ENCODE data around the gene TCEA2.

Gene TCEA2

DNA sequence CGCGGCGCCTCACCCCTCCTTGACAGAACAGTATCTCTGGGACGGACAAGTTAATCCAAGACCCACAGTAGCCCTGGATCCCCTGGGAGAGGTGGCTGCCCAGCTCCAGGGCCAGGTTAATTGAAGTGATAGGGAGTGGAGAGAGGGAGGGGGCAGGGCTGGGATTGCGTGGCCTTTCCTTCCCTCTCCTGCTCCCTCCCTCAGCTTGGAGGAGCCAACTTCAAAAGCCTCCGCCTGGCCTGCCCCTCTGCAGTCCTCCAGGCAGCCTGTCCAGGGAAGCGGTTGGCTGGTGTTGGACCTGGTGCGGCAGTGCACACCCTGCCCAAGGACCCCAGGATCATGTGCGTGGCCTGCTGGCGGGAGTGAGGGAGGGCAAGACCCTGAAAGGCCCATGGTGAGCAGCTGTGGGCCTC, 27.1 kb upstream of the TCEA2 start, which contains the start of gene C20orf204:
TSS of gene C20orf204 (plus strand) at position 250 of the 413 bp plus-strand sequence. CDS start at position 392, 142 bp downstream.
- no peak for DNase-seq

DNA sequence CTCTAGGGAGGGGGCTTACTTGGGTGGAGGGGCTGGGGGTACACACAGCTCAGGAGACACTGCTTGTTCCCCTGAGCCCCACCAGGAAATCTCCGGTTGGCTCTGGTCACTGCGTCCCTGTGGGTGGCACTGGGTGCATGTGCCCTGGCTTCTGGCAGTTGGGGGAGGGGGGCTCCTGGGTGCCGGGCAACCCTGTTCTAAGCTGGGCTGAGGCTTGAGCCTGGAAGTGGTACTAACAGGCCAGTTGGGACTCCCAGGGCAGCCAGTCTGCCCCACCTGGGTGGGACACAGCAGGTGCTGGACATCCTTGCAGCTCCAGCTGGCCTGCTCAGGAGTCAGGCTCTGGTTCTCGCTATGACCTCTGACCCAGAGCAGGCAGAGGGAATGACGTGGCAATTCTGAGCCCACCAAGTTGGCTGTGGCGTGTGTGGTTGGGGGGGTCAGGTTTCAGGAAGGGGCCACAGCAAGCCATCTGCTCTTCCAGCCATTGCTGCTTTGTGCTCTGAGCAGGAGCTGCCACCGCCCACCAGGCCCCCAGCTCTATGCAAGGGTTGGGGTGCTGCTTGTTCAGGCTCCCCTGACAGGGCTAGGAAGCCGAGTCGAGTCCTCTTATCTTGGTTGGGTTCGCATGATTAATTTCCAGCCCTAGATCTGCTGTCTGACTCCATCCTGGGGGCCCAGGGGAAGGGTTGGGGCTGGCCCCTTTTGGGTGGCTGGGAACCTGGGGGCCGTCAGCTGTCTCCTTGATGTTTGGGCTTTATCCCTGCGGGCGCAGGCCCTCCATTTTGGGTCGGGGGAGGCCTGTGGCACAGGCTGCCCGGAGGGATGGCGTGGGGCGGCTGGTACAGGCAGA, 26.4 kb upstream of the TCEA2 start:
- no peak for DNase-seq

DNA sequence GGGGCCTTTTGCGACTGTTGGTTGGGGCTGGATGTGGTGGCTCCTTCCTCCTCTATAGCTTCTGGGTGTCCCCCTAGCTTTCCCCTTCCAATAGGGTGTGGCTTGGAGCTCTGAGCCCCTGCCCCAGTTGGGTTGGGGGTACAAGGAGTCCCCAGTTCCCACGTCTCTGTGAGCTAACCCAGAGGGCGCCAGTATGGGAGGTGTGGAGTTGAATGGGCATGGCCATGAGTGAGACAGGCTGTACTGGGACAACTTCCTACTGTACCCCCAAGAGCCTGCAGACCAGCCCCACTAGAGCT, 25.9 kb upstream of the TCEA2 start:
- DNase-seq, result no peak

DNA sequence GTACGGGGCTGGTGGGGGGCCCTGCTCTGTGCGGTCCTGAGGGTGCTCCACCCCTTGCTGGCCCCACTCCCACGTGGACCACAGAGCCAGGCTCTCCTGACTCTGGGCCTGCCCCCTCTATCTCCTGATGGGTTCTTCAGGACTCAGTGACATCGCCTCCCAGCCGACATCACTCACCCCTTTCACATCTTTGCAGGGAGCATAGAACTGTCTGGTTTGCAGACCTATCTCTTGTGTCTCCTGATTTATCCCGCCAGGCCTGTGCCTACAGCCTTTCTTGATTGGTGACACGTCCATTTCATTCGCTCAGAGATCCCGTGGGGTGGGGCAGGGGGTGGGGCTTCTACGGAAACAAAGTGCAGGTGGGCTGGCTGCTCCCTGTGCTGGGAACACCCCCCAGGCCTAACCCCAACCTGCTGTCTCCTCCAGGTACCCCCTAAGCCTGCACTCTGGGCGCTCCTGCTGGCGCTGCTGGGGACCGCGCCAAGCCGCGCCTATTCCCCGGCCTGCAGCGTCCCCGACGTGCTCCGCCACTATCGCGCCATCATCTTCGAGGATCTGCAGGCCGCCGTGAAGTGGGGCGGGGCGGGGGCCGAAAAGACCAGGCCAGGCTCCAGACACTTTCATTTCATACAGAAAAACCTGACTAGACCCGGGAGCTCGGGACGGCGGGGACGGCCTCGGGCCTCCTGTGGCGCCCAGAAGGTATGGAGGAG, 25.3 kb upstream of the TCEA2 start:
- DNase-seq, result peak in 1 of 3 experiments; percentile 60

DNA sequence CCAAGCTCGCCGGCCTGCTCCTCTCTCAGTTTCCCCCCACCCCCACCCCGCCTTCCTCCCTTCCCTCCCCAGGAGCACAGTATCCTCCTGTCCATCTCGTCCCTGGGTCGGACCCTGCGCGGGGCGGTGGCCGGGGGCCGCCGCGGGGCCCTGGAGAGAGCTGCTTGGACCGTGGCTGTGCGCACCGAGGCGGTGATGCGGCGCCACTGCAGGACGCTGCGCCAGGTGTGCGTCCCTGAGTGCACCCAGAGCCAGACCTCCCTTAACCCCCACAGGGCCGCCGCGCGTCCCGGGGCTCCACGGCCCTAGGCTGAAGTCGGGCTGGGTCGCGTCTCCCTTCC, 24.8 kb upstream of the TCEA2 start:
- peak; percentile 37 to 89 (median 78) for DNase-seq

DNA sequence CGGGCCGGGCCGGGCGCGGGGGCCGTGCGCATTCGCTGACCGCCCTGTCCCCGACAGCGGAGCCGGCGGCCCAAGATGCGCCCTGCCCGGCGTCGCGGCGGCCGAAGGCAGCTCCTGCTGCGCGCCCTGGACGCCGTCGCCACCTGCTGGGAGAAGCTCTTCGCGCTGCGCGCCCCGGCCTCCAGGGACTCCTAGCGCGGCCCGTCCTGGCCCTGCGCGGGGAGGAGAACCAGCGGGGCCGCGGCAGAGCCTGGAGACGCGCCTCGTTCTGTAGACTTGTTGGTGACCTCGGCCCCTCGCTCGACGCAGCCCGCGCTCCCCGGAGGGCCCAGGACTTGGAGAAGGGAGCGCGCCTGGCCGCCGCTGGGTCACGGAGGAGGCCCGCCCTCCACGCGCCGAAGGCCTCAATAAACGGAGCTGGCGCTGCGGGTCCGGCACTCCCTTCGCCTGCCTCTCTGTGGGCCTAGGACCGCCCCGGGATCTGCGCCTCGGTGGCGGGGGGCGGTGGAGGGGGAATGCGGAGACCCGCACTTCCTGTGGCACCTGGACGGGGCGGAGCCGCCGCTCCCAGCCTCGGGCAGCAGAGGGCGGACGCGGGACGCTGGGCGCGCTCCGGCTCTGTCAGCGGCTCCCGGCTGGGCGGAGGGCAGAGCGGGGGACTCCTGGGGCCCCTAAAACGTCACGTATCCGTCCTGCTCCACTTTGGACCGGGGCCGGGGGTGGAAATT, 24.3 kb upstream of the TCEA2 start:
- peak; percentile 51 to 89 (median 83) for DNase-seq

DNA sequence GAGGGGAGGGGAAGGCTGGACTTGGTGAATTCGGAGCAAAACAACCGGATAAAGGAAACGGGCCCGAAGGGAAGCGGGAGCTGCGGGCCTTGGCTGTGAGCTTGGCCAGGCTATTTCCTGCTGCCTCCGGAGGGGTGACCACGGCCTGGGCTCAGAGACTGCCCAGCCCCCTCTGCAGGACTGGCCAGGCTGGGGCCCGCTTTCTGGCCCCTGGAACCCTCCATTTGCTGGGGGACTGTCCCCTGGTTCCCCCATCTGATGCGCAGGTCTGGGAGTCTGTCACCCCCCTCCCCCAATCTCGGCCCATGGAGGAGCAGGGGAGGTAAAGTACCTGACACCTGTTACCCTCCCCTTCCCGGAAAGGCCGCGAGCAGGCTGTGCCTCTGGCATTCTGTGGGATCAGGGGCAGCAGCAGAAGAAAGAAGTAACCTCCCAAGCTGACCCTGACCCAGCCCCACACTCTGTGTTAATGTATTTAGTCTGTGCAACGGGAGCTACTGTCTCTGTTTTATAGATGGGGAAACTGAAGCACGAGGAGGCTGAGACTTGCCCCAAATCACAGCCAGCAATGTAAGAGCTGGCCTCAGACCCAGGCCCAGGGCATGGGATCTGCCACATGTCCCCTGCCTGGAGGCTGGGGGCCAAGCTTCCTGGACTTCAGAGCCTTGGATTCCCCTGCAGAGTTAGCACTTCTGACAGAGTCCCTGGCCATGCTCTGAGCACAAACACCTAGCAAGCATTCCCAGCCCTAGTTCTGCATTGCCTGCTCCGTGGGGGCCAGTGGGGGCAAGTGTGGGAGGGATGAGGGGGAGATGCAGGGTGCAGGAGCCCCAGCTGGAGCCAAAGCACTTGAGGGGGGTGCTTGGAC, 23.5 kb upstream of the TCEA2 start:
- no peak for DNase-seq

DNA sequence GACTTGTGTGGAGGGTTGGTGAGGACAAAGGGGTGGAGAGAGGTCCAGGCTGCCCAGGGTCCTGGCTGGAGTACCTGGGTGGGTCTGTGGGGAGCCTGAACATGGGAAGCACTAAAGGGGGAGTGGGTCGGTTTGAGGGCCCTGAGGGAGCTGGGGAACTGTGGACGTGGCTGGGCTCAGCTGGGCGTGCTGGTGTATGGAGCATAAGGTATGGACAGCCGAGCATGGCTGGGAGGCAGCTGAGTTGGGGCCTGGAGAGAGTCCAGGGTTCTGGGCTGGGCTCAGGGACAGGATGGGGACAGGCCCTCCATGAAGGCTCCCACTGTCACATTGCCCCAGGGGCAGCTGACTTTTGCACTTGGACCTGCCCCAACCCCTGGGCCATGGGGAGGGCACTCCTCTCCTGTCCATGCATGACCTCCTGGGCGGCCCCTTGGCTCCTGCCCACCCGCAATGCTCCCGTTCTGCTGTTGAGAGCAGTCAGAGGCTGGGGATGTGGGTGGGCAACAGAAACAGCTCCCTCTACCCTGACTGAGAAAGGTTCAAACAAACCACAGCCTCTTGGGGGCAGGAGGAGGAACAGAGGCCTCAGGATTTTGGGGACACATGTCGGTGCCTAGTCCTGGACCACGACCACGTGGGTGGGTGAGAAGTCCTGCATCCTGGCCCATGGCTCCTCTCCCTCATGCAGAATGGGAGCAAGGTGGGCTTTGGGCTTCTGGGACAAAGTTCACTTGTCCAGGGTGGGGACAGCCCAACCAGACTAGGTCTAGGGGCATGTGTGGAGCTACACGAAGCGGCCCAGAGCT, 22.6 kb upstream of the TCEA2 start:
- no peak for DNase-seq

DNA sequence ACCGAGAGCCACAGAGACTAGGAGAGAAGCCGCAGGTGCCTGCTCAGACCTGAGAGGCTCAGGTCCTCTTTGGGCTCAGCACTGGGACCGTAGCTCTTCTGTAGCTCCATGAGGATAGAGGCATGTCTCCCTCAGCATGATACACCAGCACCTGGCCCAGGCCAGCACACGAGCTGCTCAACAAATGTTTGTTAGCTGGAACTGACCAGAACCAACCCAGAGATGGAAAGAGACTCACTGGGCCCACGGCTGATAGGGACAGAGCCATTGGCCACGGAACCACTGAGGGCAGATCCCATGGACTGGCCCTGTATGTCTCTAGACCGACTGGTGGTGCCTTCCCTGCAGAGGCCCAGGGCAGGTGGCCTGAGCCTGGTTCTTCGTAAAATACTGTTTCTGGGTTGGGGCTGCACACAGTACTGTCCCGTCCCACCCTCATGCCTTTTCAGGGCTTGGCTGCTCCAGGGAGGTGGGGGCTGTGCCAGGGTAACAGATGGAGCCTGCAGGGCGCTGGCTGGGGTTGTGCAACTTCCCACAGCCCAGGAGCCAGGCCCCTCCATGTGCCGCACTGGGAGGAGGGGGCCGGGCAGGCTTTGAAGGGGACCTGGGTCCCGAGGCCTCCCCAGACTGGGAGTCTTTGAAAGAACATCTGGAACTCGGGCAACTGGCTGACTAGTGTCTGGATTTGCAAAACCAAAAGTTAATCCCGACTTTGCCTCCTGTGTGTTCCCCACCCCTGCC, 21.8 kb upstream of the TCEA2 start:
- DNase-seq, result no peak

DNA sequence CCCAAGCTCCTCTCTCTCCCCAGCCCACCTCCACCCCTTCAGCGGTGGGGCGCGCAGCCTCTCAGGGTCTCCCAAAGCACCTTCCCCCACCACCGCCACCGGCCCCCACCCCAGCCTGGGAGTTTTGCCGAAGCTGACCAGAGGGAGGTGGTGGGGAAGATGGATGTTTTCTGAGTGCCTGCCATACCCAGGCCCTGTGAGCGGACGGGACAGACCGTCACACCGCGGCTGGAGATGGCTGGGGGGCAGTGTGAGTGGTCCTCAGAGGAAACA, 21.3 kb upstream of the TCEA2 start:
- no peak for DNase-seq

DNA sequence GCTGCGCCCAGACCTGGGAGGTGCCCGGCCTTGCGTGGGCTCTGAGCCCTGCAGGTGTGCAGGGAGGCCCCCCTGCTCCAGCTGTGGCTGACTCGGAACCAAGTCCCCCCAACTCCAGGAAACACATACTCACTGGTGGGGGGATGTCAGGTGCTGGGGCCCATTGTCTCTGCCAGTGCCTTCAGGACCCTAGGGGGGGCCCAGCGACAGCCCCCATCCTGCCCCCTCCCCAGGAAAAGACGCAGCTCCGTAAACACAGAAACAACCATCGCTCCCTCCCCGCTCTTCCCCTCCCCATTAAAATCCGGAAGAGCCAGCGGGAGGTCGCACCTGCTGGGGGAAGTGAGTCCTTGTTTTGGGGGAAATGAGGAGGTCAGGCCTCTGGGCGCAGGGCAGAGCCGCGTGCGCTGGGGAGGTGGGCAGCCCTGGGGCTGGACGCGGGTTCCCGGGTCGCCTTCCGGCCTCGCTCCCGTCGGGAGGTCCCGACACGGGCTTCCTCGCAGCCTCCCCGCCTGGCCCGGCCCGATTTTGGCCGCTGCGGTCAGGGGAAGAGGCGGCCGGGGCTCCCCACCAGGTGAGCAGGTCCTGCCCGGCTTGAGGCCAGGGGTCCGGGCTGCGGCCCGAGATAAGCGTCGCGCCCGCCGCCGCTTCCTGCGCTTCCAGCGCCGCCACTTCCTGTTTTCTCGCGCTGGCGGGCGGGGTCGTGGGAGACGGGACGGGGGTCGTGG, 20.8 kb upstream of the TCEA2 start:
- peak in 2 of 3 experiments; percentile 48 to 52 for DNase-seq

DNA sequence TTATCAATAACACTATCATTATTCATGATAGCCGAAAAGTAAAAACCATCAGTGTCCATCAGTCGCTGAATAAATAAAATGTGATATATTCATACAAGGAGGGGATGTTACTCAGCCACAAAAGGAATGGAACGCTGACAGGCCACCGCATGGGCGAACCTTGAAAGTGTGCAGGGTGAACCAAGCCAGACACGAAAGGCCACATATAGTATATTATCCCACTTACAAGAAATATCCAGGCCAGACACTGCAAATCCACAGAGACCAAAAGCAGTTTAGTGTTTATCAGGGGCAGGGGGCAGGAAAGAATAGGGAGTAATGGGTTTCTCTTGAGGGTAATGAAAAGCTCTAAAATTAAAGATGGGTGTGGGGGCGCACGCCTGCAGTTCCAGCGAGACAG, 19.2 kb upstream of the TCEA2 start:
- no peak for DNase-seq

DNA sequence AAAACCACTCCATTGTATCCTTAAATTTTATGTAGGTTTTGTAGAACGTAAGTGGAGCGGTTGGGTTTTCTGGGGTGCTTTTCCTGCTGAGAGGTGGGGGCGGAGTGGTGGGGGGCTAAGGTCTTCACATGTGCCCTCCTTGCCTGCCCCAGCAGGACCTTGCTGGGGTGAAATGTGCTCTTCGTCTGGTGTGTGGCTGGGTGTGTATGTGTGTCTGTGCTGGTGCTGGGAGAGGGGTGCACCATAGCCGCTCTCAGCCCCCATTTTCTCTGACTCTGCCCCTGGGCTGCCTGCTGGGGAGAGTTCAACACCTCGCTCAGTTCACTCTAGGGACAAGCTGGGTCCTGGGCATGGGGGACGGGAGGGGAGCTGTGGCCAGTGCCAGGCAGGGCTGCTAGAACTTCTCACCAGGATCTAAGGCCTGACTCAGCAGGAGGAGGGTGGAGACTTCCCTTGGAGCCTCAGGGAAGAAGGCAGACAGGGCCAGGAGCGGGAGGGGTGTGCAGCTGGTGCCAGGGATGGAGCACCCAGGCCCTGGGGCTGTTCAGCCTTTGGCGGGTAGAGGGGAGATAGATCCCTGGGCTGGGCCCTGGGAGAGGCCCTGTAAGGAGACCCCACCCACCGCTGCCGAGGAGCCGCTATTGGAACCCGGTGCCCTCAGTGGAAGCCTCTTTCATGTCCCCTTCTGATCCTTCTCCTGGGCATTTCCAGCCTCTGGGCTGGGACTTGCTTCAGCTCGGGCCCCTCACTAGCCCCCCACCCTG, 18.3 kb upstream of the TCEA2 start:
- peak in 1 of 3 experiments; percentile 49 for DNase-seq

DNA sequence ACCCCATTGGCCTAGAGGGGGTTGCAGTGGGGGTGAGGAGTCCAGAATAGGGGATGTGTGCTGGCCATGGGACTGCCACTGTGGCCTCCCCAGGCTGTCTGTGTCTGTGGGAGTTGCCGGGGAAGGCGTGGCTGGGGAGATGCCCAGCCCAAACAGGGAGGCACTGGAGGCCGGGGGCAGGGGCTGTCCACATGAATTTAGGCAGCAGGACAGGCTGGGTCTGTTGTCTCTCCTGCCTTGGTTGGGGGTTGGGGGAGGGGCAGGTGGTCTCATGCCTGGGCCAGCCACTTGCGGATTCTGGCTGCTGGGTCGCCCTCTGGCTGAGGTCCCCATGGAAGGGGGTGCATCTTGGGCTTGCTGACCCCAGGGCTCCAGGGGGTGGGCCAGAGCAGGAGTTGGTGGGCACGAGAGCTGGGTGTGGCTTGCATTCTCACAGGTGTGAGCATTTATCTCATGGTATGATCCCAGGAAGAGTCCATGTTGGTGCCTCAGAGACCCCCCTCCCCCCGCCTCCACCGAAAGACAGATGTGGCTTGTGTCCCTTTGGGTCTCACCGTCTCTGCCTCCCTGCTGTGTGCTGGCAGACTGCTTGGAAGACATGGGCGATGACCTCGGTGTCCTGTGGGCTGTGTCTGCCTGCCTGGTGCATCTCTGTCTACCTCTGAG, 17.5 kb upstream of the TCEA2 start:
- DNase-seq, result no peak

DNA sequence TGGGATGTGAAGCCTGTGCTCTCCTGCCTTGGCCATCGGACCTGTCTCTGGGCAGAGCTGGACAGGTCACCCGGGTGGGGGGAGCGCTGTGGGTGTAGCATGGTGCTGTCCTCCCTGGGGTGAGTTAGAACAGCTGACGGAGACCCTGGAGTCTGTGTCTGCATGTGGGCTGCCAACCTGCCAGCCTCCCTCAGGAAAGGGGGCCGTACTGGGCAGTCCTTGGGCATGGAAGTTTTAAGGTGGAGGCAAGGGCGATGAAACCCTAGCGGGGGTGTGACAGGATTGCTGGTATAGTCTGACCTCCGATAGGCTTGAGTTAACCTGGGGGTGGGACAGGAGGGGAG, 16.0 kb upstream of the TCEA2 start:
- no peak for DNase-seq

DNA sequence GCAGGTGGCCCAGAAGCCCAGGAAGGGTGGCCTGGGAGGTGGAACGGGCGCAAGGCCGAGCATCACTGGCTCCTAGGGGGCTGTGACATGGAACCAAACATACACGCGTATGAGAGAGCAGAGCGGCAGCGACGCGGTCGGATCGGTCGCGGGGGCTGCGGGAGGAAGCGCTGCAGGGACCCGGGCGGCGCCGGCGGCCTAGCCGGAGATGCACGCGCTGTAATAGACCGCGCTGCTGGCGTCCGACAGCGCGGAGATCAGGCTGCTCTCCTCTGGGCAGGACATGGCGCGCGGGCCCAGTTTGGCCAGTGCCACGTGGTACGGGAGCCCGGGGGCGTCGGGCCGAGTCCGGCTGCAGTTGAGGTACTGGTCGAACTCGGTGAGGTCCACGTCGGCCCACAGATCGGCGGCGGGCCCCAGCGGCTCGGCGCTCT, 15.0 kb upstream of the TCEA2 start:
- DNase-seq, result peak in 2 of 3 experiments; percentile 48 to 51

DNA sequence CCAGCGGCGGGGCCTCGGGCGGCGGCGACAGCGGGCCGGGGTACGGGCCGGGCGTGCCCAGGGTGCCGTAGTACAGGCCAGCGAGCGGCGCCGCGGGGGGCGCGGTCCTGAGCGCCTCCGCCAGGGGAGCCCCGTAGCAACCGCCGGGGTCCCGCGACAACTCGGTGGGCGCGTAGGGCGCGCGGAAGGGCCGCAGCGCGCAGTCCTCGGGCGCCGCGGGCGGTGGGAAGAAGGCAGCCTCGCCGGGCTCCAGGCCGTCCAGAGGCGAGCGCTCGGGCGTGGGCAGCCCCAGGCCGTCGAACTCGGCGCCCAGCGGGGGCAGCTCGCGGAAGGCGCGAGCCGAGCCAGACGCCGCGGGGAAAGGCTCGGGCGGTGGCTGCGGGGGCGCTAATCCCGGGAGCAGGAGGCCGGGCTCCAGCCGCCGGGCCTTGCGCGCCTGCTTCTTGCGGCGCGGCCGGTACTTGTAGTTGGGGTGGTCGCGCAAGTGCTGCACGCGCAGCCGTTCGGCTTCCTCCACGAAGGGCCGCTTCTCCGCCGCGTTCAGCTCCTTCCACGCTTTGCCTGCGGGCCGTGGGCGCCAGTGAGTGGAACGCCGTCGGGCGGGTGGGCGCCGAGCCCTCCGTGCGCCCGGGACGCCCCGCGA, 14.5 kb upstream of the TCEA2 start:
- DNase-seq, result peak in 2 of 3 experiments; percentile 32 to 63

DNA sequence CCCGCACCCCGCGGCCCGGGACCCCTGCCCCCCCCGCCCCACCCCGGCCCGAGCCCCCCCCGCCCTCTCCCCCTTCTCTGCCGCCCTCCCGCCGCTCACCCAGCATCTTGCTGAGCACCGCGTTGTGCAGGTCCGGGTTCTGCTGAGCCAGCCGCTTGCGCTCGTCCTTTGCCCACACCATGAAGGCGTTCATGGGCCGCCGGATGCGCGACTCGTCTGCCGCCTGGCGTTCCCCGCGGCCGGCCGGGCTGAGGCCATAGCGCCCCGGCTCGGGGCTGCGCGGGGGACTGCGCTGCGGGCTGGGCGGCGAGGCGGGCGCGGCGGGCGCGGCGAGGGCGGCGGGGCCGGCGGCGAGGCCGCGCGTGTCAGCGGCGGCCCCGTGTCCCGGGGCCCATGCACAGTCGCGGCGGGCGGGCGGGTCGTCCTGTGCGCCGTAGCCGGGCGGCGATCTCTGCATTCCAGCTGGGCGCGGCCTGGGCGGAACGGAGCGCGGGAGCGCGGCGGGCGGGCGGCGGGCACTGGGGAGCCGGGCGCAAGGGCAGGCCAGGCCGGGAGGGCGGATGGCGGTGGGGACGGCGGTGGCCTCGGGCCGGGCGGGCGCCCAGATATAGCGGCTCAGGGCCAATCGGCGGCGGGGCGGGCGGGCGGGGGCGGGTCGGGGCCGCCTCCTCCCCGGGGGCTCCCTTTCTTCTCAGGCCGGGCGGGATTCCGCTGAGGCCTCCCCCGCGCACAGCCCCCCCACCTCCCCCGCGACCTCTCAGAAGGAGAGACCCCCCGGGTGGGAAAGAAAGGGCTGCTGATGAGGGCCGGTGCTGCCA, 13.7 kb upstream of the TCEA2 start, which contains the start of gene SOX18:
TSS of gene SOX18 (minus strand) at position 580 of the 818 bp plus-strand sequence. CDS start at position 457, 123 bp downstream.
- peak in 1 of 3 experiments; percentile 51 for DNase-seq
